ENCODE results near the gene DAPP1. TPM values are rescaled to one million over a fixed set of nuclear protein-coding genes. Genes with fewer than 3 reads are reported as not detected.
A peak's percentile ranks its signal among the peaks of the same experiment; 100 is the strongest.

The DAPP1 gene, protein sequence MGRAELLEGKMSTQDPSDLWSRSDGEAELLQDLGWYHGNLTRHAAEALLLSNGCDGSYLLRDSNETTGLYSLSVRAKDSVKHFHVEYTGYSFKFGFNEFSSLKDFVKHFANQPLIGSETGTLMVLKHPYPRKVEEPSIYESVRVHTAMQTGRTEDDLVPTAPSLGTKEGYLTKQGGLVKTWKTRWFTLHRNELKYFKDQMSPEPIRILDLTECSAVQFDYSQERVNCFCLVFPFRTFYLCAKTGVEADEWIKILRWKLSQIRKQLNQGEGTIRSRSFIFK
- total RNA-seq (2013; cell fraction: nucleolus; rRNA removed), result 105 and 113 TPM in 2 replicates
- total RNA-seq (2014; rRNA removed), result 64.7 and 82.2 TPM in 2 replicates
- total RNA-seq (2014; rRNA removed; fragmentation: Illumina TruSeq; extraction: Trizol), result 82.6 and 84.0 TPM in 2 replicates
- 46.4 and 46.5 TPM in 2 replicates for total RNA-seq (2021)
- polyA plus RNA-seq (2011; ENCODE audit: low read depth), result 20.0 TPM
- polyA plus RNA-seq (2011; rRNA removed), result 97.9 and 136 TPM in 2 replicates
- 51.3 and 63.8 TPM in 2 replicates for polyA plus RNA-seq (2011; cell fraction: cytosol; rRNA removed)
- 74.6 and 75.6 TPM in 2 replicates for polyA plus RNA-seq (2011; cell fraction: nucleus; rRNA removed)
- 20.5 and 31.0 TPM in 2 replicates for polyA plus RNA-seq (2012)
- 81.3 and 113 TPM in 2 replicates for polyA plus RNA-seq (2014; fragmentation: Illumina TruSeq; extraction: Trizol)
- polyA plus RNA-seq (2014; fragmentation: Nextera tagmentation; extraction: Ambion mirVana), result 100 to 1,000 TPM; 104 to 147 TPM
- polyA plus RNA-seq (2014; rRNA removed), result 49.3 and 67.2 TPM in 2 replicates
- polyA plus RNA-seq (2016; fragmentation: Nextera tagmentation; extraction: Ambion mirVana), result 10 to 100 TPM; 58.9 to 66.9 TPM
- polyA minus RNA-seq (2011; rRNA and poly(A)+ RNA removed), result 125 and 132 TPM in 2 replicates
- 32.2 and 35.4 TPM in 2 replicates for polyA minus RNA-seq (2011; cell fraction: cytosol; rRNA and poly(A)+ RNA removed)
- polyA minus RNA-seq (2011; cell fraction: nucleus; rRNA and poly(A)+ RNA removed), result 54.5 and 77.5 TPM in 2 replicates
- Bru-seq, nascent RNA, result percentile 96 among the genes with signal in this experiment
- BruChase-seq, experiment 1, labeled RNA remaining after a 6-hour chase, result percentile 79 among the genes with signal in this experiment
- BruChase-seq, experiment 2, labeled RNA remaining after a 2-hour chase, result percentile 87 among the genes with signal in this experiment
- long read RNA-seq, experiment 1, transcript DAPP1-203 (9 exons, 1,440 nt), result major isoform, 65 of 79 reads
- long read RNA-seq, experiment 1, partial matches to known transcripts, result 1 of 79 reads
- long read RNA-seq, experiment 1, other reads (novel, unspliced or antisense), result 13 of 79 reads
- long read RNA-seq, experiment 2, transcript DAPP1-203 (9 exons, 1,440 nt), result major isoform, 549 of 614 reads
- long read RNA-seq, experiment 2, transcript DAPP1-201 (10 exons, 2,955 nt), result minor isoform, 11 of 614 reads
- long read RNA-seq, experiment 2, partial matches to known transcripts, result 17 of 614 reads
- long read RNA-seq, experiment 2, other reads (novel, unspliced or antisense), result 37 of 614 reads

- peak within 1 kb of the TSS; percentile 87 for H3K4me2 ChIP-seq (ENCODE audit: control insufficient read depth, insufficient read depth)
- SMC1A ChIA-PET (ENCODE audit: uncharacterized antibody, unreplicated experiment), result interaction anchor here (0.8 to 6.1 kb wide), 17 partner anchors 8 to 254 kb away, joined by 3 to 75 read pairs (median 4); partner anchors contain the start of gene DNAJB14
- peaks cover 54% of the 10 kb centered on the region for H3K79me2 ChIP-seq (ENCODE audit: control insufficient read depth, insufficient read depth, low read length)
- POLR2A ChIA-PET, result interaction anchor here (1.0 to 3.1 kb wide), 9 partner anchors 12 to 253 kb away, joined by 3 to 30 read pairs (median 5); partner anchors contain the start of genes DNAJB14, LAMTOR3 and TRMT10A
- intact Hi-C loops (cut with micrococcal nuclease; ENCODE audit: unreplicated experiment), result loop anchor here (1.0 kb wide), 2 partner anchors 35 to 133 kb away; no protein-coding TSS in a partner anchor
- 2% methylated on average over 7 of the region's 7 CpGs for WGBS (ENCODE audit: insufficient coverage, insufficient replicate concordance, low lambda C conversion rate, missing lambda C conversion rate)
- peak; percentile 94 for DNase-seq (ENCODE audit: low read depth, low spot score)
- in situ Hi-C loops (cut with MboI), result no loop called here
- 0 out of 4 replicates have a peak, but pooled peaks cover 0 to 4% of the 10 kb centered on the region in 2 experiments for H3K36me3 ChIP-seq (ENCODE audit: control insufficient read depth in 2 of 2, insufficient read depth in 2 of 2, low read length in 1 of 2)
- peak within 1 kb of the TSS; percentile 95 for H3K4me3 ChIP-seq
- peak within 1 kb of the TSS; percentile 73 for H3K9ac ChIP-seq (ENCODE audit: control insufficient read depth, insufficient read depth, low read length)
- H3K4me1 ChIP-seq (ENCODE audit: control insufficient read depth, insufficient read depth, low read length), result peaks cover 19% of the 10 kb centered on the region
- ATAC-seq, result peak; percentile 88
- H4K20me1 ChIP-seq (ENCODE audit: control insufficient read depth, insufficient read depth), result no peaks in the 10 kb centered on the region
- RAD21 ChIA-PET (ENCODE audit: unreplicated experiment), result interaction anchor here (0.7 to 4.1 kb wide), 12 partner anchors 8 to 281 kb away, joined by 3 to 43 read pairs (median 10); partner anchors contain the start of genes DNAJB14 and LAMTOR3
- H3K27ac ChIP-seq (ENCODE audit: control insufficient read depth, insufficient read depth), result peak within 1 kb of the TSS; percentile 85
- peak; percentile 86 for FAIRE-seq
- BruUV-seq (replicated peaks), result TSS peak; percentile 71
- CTCF ChIA-PET, result interaction anchor here (0.9 to 2.9 kb wide), 13 partner anchors 8 to 256 kb away, joined by 3 to 30 read pairs (median 4); partner anchors contain the start of genes DNAJB14 and TRMT10A
- no peaks in the 10 kb centered on the region; the same call in 2 of the 3 replicates for H3K9me3 ChIP-seq (replicated peaks; ENCODE audit: control insufficient read depth, insufficient read depth, low read length)
- peak within 1 kb of the TSS; percentile 84 for H2AFZ ChIP-seq (ENCODE audit: control insufficient read depth, low read depth, low read length)
- H3K27me3 ChIP-seq (replicated peaks in 1 of 2; ENCODE audit: control insufficient read depth in 2 of 2, insufficient read depth in 2 of 2, low read length in 1 of 2), result no peaks in the 10 kb centered on the region
- TF ChIP-seq SIN3A (IDR thresholded peaks at IDR 0.05; ENCODE audit: low read depth, low read length) (peak; percentile 46), TAF1 (IDR thresholded peaks at IDR 0.05; ENCODE audit: borderline replicate concordance, low read depth, low read length) (peak; percentile 98), BHLHE40 (IDR thresholded peaks at IDR 0.05; ENCODE audit: borderline replicate concordance in 1 of 2, low read depth in 2 of 2, low read length in 1 of 2) (peak; percentile 54 to 58; a peak in 2 of 4 replicates), RCOR1 (conservative IDR thresholded peaks at IDR 0.05; ENCODE audit: low read depth, low read length) (peak; percentile 73; the same call in 1 of the 2 replicates), HCFC1 (IDR thresholded peaks at IDR 0.05; ENCODE audit: low read length) (0 out of 2 replicates have a peak, but pooled peaks have one; percentile 34), ZNF207 (IDR thresholded peaks at IDR 0.05; ENCODE audit: borderline replicate concordance) (no peak), FOS (IDR thresholded peaks at IDR 0.05; ENCODE audit: borderline replicate concordance, extremely low read depth, insufficient read length) (no peak), SMAD1 (IDR thresholded peaks at IDR 0.05; ENCODE audit: low read depth, partially characterized antibody) (peak; percentile 27), IKZF2 (IDR thresholded peaks at IDR 0.05) (peak; percentile 91 to 92; a peak in 3 of 4 replicates), ATF2 (IDR thresholded peaks at IDR 0.05; ENCODE audit: low read length) (peak; percentile 52; the same call in 1 of the 2 replicates)
- TF ChIP-seq, protein P1, sequence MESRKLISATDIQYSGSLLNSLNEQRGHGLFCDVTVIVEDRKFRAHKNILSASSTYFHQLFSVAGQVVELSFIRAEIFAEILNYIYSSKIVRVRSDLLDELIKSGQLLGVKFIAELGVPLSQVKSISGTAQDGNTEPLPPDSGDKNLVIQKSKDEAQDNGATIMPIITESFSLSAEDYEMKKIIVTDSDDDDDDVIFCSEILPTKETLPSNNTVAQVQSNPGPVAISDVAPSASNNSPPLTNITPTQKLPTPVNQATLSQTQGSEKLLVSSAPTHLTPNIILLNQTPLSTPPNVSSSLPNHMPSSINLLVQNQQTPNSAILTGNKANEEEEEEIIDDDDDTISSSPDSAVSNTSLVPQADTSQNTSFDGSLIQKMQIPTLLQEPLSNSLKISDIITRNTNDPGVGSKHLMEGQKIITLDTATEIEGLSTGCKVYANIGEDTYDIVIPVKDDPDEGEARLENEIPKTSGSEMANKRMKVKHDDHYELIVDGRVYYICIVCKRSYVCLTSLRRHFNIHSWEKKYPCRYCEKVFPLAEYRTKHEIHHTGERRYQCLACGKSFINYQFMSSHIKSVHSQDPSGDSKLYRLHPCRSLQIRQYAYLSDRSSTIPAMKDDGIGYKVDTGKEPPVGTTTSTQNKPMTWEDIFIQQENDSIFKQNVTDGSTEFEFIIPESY (IDR thresholded peaks at IDR 0.05), result no peak
These were observed at the start of gene DAPP1 for GRCh38 chr4:99816545-99817308. Gene DAPP1 (plus strand): TSS chr4:99816827. CDS start chr4:99816914, 87 bp downstream.
